GM18520 (cell line): Measurements from ENCODE around the gene ING3.
"Not testable (repeated sequence)": the region's sequence is repeated elsewhere in the genome, so short reads cannot be mapped to it uniquely, and the experiment has no call there.

Source experiments
- ATAC-seq: cut with Tn5 transposase; IDR thresholded peaks from one replicate; pipeline ENCODE4 v1.9.1; 2021; ENCODE audit not compliant: unreplicated experiment

Gene ING3

DNA sequence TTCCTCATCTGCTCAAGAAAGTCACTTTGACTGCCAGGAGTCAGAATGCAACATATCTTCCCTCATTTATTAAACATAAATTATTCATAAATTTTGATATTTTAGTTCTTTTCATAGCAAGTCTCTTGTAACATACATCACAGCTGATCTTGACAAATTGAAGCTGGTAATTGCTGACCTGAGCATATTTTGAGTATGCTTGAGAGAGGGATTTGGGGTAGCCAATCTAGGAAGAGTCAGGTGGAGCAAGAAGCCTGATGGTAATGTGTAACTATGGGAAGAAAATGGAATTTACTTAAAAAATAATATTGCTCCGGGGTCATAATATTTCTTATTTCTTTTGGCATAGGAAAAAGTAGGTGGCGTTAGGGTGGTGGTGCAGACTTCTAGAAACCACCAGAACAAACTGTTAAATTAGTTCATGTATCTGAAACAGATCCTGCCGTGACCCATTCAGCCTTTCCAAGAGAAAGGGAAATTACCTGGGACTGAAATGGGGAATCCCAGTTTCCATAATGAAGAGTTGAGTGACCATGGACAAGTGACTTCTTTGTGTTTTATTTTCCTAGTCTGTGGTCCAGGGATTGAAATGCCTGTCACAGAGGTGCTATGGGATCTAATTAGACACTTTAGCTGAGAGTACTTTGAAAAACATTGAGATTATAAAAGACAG lies 50.8 kb downstream of the ING3 start:
- no peak for ATAC-seq

DNA sequence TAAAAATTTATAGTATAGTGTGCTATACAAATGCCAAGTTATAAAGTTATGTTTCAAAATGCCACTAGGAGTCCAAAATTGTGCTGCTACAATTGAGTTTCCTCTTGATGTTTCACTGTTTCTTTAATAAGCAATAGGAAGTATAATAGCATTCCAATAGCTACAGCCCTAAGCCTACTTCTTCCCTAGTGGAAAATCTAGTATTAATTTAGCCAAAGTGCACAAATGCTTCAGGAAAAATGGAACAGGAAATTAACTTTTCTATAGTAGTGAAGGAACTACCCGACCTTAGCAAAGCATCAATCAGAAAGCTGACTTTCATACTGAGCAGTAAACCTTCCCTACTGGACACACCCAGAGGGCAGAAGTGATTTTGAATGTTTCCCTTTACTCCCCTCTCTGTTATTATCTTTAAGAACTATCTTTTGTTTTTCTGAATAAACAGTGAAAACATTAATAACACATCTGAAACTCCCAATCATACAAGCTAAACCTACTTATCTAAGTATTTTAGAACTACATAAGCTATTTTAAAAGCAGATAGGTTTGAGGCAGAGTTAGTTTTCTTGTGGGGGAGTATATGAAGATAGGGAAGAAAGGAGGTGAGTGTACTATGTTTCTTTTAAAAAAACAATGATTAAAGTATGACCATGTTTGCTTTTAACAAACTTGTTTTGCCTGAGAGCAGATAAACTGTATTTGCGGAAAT lies 51.6 kb downstream of the ING3 start:
- no peak for ATAC-seq

DNA sequence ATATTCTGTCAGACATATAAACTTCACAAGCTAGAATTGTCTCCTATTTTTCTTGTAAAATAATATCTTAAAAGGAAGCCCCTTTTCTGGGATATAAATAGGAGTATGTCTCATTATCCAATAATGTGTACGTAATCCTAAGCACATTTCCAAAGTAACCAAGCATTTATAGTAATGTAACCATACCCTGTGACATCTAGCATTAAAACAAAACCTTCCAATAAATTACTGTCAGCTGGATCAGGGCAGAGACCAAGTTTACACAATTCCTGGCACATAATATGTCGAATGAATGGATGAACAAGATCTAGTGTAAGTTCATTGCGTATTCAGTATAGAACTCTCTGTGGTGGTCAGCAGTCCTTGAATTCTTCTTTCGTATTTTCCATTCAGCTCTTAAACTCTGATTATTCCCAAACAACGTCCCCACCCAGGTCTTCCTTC lies 52.2 kb downstream of the ING3 start:
- no peak for ATAC-seq

DNA sequence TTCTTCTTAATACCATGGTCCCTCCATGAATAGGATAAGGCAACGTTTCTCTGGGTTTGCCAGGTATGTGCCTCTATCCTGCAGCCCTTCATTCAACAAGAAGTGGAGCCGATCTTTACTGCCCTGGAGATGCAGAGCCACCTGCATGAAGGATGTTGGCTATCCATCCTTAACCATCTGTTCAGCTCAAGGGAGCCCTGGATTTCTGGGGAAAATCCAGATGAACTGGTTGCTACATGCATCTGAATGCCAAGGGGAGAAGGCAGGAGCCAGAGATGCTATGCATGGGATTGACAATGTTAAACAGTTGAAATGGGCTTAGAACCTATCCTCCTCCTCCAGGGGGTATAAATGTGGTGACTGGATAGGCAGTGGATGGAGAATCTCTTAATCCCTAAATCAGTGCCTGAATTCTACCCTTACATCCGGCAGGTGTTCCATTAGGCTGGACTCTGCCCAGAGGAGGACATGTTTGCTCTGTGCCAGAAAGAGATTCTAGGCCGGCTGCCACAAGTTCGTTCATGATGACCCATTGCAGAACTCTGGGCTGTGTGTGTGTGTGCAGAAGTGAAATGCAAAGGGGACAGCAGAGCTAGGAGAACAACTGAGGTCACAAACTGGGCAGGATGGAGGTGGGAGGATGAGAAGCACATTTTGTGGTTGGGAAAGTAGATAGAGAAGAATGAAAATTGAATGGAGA lies 53.6 kb downstream of the ING3 start:
- no peak for ATAC-seq

DNA sequence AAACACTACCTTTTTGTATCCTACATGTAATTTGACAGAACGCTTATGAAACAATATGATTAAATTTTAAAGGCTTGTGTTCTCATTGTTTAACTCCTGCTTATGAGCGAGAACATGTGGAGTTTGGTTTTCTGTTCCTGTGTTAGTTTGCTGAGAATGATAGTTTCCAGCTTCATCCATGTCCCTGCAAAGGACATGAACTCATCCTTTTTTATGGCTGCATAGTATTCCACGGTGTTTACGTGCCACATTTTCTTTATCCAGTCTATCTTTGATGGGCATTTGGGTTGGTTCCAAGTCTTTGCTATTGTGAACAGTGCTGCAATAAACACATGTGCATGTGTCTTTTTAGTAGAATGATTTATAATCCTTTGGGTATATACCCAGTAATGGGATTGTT lies 54.5 kb downstream of the ING3 start:
- not testable (repeated sequence) for ATAC-seq

DNA sequence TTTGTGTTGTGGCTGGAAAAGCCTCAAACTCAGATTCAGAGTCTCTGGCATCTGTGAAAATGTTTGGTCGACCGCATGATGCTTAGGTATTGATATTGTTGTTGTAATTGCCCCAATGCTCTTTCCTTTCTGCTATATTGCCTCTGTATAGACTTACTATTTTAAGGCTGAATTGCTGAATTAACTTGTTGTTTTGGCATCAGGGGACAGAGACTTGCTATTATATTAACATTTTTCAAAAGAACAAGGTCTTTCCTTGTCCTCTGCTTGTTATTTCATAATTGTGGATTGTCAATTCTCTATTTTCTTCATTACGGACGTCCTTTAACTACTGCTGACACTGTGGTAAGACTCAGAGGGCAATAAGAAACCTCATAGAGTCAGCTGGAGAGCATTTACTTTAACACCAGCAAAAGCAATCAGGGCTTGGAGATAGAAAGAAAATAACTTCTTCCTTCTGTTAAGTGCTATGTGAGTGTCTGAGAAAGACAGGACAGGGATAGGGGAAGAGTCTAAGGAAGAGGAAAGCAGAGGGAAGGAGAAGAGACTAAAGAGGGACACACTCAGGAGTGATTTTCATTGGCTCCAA lies 55.5 kb downstream of the ING3 start:
- no peak for ATAC-seq

DNA sequence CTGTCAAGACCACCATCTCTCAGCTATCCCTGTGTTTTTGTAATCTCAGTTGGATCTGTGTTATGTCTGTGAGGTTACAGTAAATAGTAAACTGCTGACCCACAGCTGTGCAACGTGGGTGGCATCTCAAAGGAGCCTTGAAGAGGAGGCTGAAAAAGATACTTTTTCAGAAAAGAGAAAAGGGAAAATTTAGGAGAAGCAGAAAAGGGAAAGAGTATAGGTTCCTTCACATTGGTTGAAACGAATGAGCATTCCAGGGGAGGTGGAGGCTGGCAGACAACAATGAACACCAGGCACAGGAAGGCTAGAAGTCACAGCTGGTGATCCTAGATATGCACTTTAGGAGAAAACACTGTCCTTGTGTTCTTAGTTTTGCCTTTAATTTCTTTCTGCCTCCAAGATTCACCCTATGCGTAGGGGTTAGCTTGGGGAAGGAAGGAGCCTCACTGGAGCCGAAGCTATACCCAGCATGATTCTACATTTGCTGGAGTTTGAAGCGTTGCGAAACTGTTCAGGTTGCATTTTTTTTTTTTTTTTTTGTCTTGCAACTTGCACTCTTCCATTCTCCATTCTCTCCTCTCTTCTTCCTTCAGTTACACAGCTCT lies 56.2 kb downstream of the ING3 start:
- no peak for ATAC-seq

DNA sequence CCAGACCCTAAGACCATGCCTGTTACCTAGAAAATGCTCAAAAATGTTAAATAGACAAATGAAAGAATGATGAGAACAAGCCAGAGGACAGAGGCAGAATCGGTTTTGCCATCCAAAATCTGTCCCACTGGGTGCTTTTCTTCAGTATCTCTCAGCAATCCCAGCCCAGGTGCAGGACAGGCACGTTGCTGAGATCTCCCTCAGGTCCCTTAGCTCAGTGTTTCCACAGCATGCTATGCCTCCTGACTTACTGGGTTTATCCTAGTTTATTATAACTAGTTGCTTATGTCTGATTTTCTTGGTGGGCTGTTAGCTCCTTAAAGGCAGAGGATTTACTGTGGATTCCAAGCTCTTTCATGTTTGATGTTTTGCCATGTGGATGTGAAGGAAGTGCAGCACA lies 58.2 kb downstream of the ING3 start:
- no peak for ATAC-seq

DNA sequence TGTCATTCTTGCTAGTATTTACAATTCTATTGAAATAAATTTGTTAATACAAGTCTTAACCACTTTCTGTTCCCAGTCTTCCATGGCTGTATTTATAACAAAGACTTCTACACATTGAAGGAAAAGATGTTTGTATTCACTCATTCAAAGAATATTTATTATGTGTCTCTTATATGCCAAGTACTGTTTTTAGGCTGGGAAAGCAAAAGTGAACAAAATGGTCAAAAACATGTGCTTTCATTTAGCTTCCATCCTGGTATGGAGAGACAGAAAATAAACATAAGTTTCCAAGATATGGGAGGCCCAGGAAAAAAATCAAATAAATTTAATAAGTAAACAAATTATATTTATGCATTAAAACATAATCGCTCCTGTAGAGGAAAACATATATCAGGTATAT lies 60.8 kb downstream of the ING3 start:
- ATAC-seq = no peak

DNA sequence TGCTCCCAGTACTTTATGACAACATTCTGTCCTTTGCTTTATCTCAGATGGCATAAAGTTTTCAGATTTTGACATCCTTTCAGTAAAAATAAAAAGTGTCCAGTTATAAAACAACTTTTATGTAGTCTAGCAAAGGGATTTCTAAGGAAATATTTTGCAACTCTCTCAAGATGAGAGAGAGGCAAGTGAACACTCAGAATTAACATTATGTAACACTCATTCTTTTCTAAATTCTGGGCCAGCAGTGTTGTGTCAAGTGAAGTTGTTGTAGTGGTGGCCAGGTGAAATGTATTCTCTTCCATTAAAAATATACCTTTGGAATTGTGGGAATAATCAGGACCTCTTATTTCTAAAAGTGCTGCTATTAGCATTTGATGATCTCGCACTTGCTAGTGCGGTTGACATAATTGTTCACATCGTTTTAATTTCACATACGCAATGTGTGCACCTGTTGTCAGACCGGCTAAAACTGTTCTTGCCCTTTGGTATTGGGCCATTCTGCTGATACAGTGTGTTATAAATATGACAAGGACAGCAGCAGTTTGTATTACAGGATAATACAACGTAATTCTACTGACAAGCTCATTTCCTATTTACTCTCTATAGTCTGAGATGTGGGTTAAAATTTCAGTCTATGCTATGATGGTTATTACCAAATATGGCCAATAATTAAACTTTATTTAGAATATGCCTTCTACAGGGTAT lies 61.7 kb downstream of the ING3 start:
- no peak for ATAC-seq

DNA sequence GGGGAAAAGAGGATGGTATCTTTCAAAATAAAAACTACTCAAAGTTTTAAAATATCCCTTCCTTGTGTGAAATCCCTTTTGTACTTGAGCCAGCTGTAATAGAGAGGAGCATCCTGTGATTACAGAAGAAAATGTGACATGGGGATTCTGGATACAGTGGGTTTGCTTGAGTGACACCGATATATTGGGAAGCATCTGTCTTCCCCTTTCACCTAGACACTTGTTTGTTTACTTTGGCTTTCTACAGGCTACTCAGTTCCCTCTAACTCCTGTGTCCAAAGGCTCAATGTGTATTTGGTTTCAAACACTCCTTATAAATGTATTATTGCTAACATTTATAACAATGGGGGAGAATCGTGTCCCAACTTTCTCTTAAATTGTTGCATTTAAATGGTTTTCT lies 62.3 kb downstream of the ING3 start:
- ATAC-seq = no peak

DNA sequence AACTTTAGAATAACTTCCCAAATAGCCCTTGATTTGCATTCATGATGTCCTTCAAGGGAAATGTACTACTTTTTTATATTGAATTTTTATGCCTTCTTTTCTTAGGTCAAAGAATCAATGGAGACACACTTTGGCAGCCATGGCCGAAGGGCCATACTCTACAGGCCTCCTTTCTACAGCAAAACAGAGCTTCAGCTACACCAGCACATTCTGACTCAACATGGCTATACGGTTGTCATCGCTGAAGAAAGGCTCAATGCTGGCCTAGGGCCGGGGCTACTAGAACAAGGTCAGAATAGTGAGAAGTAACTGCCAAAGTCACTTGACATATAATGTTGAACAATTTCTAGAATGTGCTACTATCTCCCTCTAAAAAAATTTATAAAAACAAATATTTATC lies 65.0 kb downstream of the ING3 start:
- no peak for ATAC-seq

DNA sequence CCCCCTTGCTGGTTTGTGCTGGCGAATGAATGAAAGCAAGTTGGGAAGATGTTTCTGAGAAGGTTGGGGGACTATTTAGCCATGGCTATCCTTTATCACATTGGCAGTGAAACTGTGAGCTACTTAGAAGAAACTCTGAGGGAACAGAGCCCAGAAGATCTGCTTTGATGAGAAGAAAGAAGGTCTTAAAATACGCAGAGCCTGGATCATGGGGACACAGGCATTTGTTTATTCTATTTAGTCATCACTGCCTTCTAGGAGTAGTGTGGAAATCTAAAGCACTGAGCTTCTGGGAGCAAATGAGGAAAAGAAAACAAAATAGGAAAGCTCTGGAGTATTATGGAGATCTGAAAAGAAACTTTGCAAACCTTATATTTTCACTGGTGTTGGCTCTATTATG lies 66.4 kb downstream of the ING3 start:
- ATAC-seq = no peak

DNA sequence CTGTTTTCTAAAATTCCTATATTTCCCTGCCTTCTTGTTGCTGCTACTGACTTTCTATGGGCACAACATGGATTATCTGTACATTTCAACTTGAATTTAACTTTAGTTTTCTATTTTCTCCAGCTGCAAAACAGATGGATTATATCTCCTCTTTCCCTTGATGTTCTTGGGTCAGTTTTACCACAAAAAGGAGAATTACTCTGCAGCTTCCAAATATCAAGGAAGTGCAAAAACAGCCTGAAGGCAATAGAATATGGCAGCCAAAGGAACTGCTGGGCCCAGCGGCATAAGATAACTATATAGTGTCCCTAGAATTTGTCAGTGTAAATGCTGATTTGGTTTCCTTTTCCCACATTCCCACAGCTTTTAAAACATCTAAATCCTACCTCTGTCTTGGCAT lies 67.0 kb downstream of the ING3 start:
- no peak for ATAC-seq

DNA sequence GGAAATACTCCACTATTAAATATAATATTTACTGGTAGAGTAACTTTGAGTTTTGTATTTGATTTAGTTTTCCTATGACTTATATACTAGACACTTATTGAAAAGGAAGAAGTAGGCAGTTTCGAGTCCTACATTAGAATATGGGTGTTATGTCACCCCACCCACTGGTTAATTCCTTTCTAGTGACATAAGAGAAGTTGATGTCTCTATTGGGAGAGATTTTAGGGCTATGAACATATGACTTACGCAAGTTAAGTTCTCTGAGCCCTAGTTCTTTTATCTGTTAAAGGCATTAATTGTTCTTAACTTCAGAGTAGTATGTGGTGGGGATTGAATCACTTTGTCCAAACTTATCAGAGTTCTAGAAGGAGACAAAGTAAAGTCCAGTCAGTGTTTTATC lies 68.4 kb downstream of the ING3 start:
- ATAC-seq = no peak

DNA sequence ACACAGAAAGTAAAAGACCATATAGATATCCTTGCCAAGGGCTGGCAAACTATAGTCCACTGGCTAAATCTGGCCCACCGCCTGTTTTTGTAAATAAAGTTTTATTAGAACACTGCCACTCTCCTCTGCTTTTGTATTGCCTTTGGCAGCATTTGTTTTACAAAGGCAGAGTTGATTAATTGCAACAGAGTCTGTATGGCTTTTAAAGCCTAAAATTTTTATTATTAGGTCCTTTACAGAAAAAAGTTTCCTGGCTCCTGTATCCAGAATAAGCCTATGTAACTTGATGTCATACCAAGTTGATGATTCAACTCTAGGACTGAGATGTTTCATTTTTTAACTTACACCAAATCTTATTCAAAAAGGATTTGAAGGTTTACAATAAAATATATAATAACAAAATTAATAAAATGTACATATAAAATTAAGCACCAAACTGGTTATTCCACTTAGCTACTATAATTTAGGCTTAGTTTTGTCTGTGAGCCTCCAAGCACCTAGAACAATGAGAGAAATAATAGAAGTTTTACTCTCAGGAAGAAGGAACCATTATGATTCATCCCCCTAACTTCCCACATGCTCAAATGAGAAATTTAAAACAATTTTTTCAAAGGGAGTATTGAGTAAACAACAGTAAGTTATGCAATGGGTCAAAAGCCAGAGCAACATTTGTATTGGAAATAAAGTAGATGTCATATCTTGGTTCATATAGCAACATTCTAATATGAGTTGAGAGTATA lies 69.8 kb downstream of the ING3 start:
- ATAC-seq = no peak

DNA sequence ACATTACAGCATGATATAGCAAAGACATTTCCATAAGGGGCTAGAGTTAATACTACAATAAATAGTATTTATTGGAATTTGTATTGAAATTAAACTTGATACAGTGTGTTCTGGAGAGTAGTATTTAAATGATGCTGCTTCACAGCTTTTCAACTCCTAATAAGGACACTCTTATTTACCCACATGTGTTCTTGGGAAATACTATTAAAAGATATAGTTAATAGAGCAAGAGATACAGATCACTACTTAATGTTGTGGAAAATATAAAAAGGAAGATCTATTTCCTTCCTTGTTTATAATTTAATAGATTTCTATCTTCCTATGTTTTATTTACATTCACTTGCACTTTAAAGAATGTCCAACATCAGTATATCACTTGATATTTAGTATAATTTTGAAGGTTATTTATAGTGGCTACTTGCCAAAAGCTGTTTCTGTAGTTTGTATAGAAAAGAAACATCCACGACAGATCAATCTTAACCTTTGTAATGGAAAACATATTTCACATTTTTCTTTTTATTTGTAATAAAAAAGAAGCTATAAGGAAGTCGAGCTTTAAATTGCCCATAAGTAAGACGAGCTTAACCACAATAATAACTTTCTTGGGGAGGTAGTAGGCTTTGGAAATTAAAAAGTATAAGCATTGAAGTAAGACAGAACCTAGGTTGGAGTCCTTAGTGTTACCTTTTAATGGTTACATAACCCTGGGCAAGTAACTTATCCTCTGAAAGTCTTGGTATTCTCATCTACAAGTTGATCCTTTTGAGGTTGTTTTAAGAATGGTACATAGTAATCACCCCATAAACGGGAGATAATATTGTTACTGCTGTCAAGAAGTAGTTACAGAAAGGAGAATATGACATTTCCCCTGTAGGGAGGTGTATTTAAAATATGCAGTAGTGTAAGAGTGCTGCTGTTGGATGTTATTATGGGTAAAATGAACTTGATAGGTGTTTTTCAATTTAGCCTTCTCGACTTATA lies 70.7 kb downstream of the ING3 start:
- ATAC-seq = no peak

DNA sequence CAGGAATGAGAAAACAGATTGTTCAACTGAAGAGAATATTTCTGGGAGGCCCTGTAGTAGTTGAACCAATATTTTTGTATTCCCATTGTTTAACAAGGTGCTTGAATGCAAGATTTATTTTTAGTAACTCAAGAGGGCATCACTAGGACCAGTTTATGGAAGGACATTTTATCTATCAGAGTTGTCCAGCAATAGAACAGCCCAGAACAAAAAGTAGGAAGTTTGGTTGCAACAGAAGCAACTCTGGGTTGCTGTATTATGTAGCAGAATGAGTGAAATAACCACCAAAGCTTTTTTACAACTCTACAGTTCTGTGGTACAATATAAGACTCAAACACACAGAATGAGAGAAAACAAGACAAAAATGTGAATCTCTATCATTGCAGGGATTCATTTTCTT lies 72.6 kb downstream of the ING3 start:
- no peak for ATAC-seq
